ENCODE measurements around the gene CLEC6A.

DNA sequence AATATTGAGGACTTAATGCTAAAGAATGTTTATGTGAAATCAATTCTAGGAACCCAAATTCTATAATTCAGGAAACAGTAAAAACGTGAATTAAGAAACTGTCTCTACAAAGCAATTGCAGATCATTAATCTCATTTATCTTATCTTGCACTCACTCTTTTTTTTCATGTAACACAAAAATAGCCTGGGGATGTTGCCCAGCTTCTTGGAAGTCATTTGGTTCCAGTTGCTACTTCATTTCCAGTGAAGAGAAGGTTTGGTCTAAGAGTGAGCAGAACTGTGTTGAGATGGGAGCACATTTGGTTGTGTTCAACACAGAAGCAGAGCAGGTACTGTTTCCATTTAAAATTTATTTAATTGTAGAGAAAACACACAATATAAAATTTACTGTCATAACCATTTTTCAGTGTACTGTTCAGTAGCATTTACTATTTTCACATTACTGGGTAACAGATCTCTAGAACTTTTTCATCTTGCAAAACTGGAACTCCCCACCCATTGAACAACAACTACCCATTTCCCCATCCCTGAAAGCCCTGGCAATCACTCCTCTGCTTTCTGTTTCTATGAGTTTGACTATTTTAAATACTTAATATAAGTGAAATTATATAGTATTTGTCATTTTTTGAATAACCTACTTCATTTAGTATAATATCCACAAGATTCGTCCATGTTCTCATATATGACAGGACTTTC, 9.7 kb downstream of the CLEC6A start:
- TF ChIP-seq POLR2A (IDR thresholded peaks at IDR 0.05): no peak
- TF ChIP-seq CTCF (IDR thresholded peaks at IDR 0.05): no peak
